OCI-LY3 (cell line): Measurements from ENCODE around the gene ATP2C1.

Experiments
- H2AFZ ChIP-seq: fragments of 200-600, 300-600 bp; shearing (Covaris generic); 2 replicates; pipeline ENCODE4 v1.6.0; 2014; ENCODE audit warnings: antibody characterized with exemption, low read depth, low read length
- H3K27ac ChIP-seq: fragments of 200-600, 300-600 bp; sonication (generic); 2 replicates; pipeline ENCODE4 v1.5.1; 2014; ENCODE audit warnings: mild to moderate bottlenecking, low read length, moderate library complexity, mixed read lengths
- H3K27me3 ChIP-seq: fragments of 200-600, 300-600 bp; sonication (generic); 2 replicates; pipeline ENCODE4 v1.6.1; 2014; ENCODE audit warnings: low read depth, low read length, mixed read lengths
- H3K36me3 ChIP-seq: fragments of 200-600, 300-600 bp; sonication (generic); replicated peaks from 2 replicates; pipeline ENCODE3; 2014; ENCODE audit warnings: low read depth, low read length, mixed read lengths
- H3K4me1 ChIP-seq: fragments of 300-600, 200-600 bp; sonication (generic); 2 replicates; pipeline ENCODE4 v1.6.1; 2014; ENCODE audit warnings: low read length, mixed read lengths
- H3K4me2 ChIP-seq: fragments of 200-600, 300-600 bp; sonication (generic); 2 replicates; pipeline ENCODE4 v1.6.1; 2014; ENCODE audit warnings: low read length, mixed read lengths
- H3K4me3 ChIP-seq: fragments of 300-600, 200-600 bp; sonication (generic); 2 replicates; pipeline ENCODE4 v1.5.1; 2014; ENCODE audit warnings: antibody characterized with exemption, mild to moderate bottlenecking, low read length, moderate library complexity
- H3K79me2 ChIP-seq: fragments of 300-600, 200-600 bp; shearing (Covaris generic); 2 replicates; pipeline ENCODE4 v1.6.1; 2014; ENCODE audit warnings: mild to moderate bottlenecking, low read length, mixed read lengths
- H3K9ac ChIP-seq: fragments of 300-600, 200-600 bp; shearing (Covaris generic); 2 replicates; pipeline ENCODE4 v1.6.0; 2014; ENCODE audit warnings: mild to moderate bottlenecking, low read length, moderate library complexity
- H3K9me3 ChIP-seq: fragments of 200-600, 300-600 bp; shearing (Covaris generic); 2 replicates; pipeline ENCODE4 v1.6.1; 2014; ENCODE audit warnings: low read length, mixed read lengths; ENCODE audit not compliant: insufficient read depth
- H4K20me1 ChIP-seq: fragments of 200-600, 300-600 bp; sonication (generic); 2 replicates; pipeline ENCODE4 v1.6.1; 2016; ENCODE audit warnings: low read length, mixed read lengths; ENCODE audit not compliant: insufficient read depth
- CTCF ChIP-seq: fragments of 200-600, 300-600 bp; sonication (generic); IDR thresholded peaks from 2 replicates; pipeline ENCODE4 v1.5.1; 2014; ENCODE audit warnings: antibody characterized with exemption, low read length, low read depth
- EZH2phosphoT487 ChIP-seq: fragments of 200-600 bp; shearing (Covaris generic); IDR thresholded peaks from 2 replicates; pipeline ENCODE4 v1.6.1; 2018; ENCODE audit warnings: antibody characterized with exemption, mixed run types, low read depth

The ATP2C1 gene

DNA sequence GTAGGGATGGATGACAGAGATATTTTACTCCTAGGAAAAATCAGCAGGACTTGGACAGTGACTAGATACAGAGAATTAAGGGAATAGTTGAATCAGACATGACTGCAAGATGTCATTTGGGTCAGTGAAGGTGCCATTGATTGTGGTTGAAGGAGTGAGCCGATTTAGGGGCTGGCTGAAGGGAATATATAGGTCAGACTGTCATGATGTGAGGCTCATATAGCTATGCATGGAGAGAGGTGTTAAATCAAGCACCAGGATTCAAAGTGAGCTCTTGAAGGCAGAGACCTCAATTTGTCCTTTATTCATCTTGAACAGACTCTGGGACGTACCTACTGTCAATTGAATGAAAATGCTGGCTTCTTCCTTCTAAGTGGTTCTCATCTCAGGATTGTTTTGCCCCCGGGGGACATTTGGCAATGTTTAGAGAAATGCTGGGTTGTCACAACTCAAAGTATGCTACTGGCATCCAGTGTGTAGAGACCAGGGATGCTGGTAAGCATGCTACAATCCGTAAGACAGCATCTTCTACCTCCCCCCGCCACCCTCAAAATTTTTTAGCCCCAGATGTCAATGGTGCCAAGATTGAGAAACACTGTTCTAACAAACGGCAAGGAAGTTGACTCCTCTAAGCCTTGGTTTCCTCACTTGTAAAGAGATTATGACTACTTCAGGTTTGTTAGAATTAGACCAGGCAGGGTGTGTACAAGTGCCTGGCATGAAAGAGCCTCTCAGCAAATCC, 7.8 kb downstream of the ATP2C1 start:
- H3K27me3 ChIP-seq, result no peaks in the 10 kb centered on the region
- H3K4me2 ChIP-seq, result no peak overlapping the region
- peaks cover 5% of the 10 kb centered on the region for H3K4me1 ChIP-seq
- no peaks in the 10 kb centered on the region for H3K9me3 ChIP-seq
- no peaks in the 10 kb centered on the region for H3K36me3 ChIP-seq
- H3K79me2 ChIP-seq, result peaks cover 97% of the 10 kb centered on the region
- H3K27ac ChIP-seq, result no peak overlapping the region
- H4K20me1 ChIP-seq, result peaks cover 48% of the 10 kb centered on the region
- H2AFZ ChIP-seq, result no peak overlapping the region
- no peak overlapping the region for H3K4me3 ChIP-seq
- TF ChIP-seq CTCF (no peak), EZH2phosphoT487 (no peak)
- H3K9ac ChIP-seq, result no peak overlapping the region

DNA sequence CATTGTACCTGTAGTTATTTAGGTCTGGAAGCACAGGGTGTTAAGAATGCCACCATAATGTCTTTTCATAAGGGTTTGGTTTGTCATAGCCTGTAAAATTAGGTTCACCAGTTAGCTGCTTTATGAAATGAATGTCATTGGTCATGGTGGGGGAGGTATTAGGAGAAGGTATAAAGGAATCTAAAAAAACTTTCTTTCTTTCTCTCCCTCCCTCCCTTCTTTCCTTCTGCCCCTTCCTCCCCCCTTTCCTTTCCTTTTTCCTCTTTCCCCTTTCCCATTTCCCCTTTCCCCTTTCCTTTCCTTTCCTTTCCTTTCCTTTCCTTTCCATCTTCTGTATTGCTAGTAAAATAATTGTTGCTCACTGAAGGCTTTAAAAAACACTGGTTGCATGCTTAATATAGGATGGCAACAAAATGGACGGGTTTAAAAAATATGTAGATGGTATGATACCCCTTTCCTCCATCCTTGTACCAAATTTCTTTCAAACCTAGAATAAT, 9.6 kb downstream of the ATP2C1 start:
- no peak overlapping the region for H3K4me2 ChIP-seq
- no peaks in the 10 kb centered on the region for H3K36me3 ChIP-seq
- H3K9ac ChIP-seq, result no peak overlapping the region
- H3K27ac ChIP-seq, result no peak overlapping the region
- no peaks in the 10 kb centered on the region for H3K9me3 ChIP-seq
- H3K4me3 ChIP-seq, result no peak overlapping the region
- H2AFZ ChIP-seq, result no peak overlapping the region
- no peaks in the 10 kb centered on the region for H3K27me3 ChIP-seq
- peaks cover 97% of the 10 kb centered on the region for H3K79me2 ChIP-seq
- no peak for TF ChIP-seq CTCF
- TF ChIP-seq EZH2phosphoT487, result no peak
- peaks cover 45% of the 10 kb centered on the region for H4K20me1 ChIP-seq
- H3K4me1 ChIP-seq, result peaks cover 15% of the 10 kb centered on the region

- peaks cover 96% of the 10 kb centered on the region for H3K79me2 ChIP-seq
- no peak for TF ChIP-seq CTCF
- TF ChIP-seq EZH2phosphoT487, result no peak
- no peak overlapping the region for H3K27ac ChIP-seq
- peaks cover 15% of the 10 kb centered on the region for H3K4me1 ChIP-seq
- H2AFZ ChIP-seq, result no peak overlapping the region
- H3K27me3 ChIP-seq, result no peaks in the 10 kb centered on the region
- no peak overlapping the region for H3K4me2 ChIP-seq
- peaks cover 41% of the 10 kb centered on the region for H4K20me1 ChIP-seq
- H3K4me3 ChIP-seq, result no peak overlapping the region
- H3K9ac ChIP-seq, result no peak overlapping the region
- no peaks in the 10 kb centered on the region for H3K9me3 ChIP-seq
- H3K36me3 ChIP-seq, result no peaks in the 10 kb centered on the region
Observed at GRCh38 chr3:130904491-130904890, 10.6 kb downstream of the ATP2C1 start.

- no peak overlapping the region for H3K9ac ChIP-seq
- no peak overlapping the region for H3K4me3 ChIP-seq
- H2AFZ ChIP-seq, result no peak overlapping the region
- TF ChIP-seq CTCF (no peak), EZH2phosphoT487 (no peak)
- no peaks in the 10 kb centered on the region for H3K9me3 ChIP-seq
- H3K27ac ChIP-seq, result no peak overlapping the region
- H3K36me3 ChIP-seq, result no peaks in the 10 kb centered on the region
- no peaks in the 10 kb centered on the region for H3K27me3 ChIP-seq
- H3K4me2 ChIP-seq, result no peak overlapping the region
- H3K79me2 ChIP-seq, result peaks cover 89% of the 10 kb centered on the region
- peaks cover 34% of the 10 kb centered on the region for H4K20me1 ChIP-seq
- peaks cover 15% of the 10 kb centered on the region for H3K4me1 ChIP-seq
Observed at GRCh38 chr3:130905551-130905950, 11.7 kb downstream of the ATP2C1 start.
